HG03558 (cell line): ENCODE results near the gene GLRX2.
A peak's percentile ranks its signal among the peaks of the same experiment; 100 is the strongest.
"Not testable (repeated sequence)": the region's sequence is repeated elsewhere in the genome, so short reads cannot be mapped to it uniquely, and the experiment has no call there.

Experiments used
- ATAC-seq: cut with Tn5 transposase; IDR thresholded peaks from one replicate; pipeline ENCODE4 v1.9.1; 2021; ENCODE audit warnings: moderate number of reproducible peaks; ENCODE audit not compliant: unreplicated experiment; ENCODE audit errors: extremely low read depth

Gene GLRX2

DNA sequence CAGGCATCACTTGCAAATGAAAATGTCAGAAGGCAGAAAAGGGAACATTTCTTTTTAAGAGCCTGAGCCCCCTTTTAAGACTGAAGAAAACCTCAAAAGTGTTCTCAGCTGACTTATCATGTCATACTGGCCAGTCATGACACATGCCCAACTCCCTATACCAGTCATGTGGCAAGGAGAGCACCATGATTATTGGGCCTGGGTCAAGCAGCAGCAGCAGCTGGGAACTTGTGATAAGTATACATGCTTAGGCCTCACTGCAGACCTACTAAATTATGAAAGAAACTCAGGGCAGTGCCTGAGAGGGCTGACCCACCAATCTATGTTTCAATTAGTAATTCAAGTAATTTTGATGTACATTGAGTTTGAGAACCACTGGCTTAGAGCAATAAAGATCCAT lies 37.2 kb downstream of the GLRX2 start:
- ATAC-seq: no peak

GRCh38 chr1:193066606-193067005 lies 38.6 kb downstream of the GLRX2 start:
- ATAC-seq: no peak

- ATAC-seq: no peak
Observed at GRCh38 chr1:193065954-193066353, 39.3 kb downstream of the GLRX2 start.

DNA sequence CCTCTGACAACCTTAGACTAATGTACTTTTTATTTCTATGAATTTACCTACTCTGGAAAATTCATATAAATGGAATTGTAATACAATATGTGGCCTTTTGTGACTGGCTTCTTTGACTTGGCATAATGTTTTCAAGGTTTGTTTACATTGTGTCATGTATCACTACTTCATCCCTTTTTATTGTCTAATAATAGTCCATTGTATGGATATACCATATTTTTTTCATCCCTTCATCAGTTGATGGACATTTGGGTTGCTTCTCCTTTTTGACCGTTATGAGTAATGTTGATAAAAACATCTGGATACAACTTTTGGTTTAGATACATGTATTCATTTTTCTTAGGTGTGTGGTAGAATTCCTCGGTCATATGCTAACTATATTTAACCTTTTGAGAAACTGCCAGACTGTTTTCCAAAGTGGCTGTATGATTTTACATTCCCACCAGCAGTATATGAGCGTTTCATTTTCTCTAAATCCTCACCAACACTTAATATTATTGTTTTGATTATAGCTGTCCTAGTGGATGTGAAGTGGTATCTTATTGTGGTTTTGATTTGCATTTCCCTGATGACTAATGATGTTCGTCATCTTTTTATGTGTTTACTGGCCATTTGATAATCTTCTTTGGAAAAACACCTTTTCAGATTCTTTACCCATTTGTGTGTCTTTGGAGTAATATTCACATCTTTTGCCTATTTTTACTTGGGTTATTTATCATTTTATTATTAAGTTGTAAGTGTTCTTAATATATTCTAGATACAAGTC lies 42.3 kb downstream of the GLRX2 start:
- no peak for ATAC-seq

DNA sequence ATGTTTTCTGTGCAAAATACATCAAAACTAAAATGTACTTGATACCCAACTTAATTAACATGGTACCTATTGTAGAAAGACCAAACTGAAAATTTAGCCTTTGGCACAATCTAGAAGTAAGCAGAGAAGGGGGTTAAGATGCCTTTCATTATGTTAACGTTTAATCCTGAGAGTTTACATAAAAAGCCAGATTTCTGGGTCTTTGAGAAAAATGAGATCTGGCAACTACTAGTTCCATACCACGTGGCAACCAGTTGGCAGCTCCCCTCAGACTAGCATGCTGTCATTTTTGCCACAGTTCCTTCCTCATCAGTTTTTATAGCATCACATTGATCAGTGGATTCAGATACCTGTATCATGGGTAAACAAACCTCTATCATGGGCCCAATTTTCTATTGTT lies 44.3 kb downstream of the GLRX2 start:
- ATAC-seq: no peak

GRCh38 chr1:193060406-193060805 lies 44.8 kb downstream of the GLRX2 start:
- no peak for ATAC-seq

DNA sequence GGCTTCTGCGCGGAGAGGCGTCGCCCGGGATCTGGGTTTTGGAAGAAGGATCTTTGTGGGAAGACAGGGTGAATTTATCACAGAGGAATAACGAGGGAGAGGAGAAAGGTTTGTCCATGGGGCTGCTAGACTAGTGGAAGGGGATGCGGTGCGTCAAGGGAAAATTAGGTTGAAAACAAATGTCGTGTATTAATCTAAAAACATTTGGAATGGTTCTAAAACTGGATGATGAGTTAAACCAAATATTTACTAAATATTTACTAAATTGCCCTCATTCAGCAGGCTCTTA lies 45.2 kb downstream of the GLRX2 start:
- no peak for ATAC-seq

GRCh38 chr1:193059282-193060114 lies 45.7 kb downstream of the GLRX2 start, which contains the start of the genes RO60 and UCHL5:
Gene RO60, plus strand, starts transcription at chr1:193059612. Its CDS starts 9,443 bp downstream, at chr1:193069055.
Gene UCHL5, minus strand, starts transcription at chr1:193059360. Its CDS starts 100 bp downstream, at chr1:193059260.
- ATAC-seq: peak; percentile 95

DNA sequence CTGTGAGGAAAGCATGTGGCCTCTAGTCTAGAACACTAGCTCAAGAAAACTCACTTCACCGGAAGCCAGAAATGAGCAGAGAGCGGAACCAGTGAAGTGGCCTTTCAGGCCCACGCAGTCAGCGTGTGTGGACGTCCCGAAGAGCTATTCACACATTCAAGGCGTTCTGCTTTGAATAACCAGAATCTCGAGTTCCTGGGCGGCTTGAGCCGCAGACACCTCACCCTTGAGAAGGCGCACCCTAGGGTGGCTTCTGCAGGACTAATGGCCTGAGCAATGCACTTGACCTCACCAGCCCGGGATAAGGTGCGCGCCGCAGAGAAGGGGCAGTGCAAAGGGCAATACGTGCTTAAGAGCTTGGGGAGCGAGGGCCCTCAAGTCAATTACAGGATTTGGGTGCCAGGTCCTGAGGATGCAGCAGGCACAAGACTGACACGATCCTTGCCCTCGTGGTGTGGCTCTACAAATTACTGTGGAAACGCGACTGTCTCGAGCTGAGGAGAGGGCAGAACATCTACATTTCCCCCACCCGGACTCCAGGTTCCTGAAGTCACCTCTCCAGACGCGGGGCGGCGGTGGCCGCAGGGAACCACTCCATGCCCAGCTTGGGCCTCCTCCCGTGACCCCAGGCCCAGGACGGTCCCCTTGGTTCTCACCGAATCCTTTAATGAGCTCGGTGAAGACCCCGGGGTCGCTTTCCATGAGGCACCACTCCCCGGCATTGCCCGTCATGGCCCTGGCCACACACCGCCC lies 46.5 kb downstream of the GLRX2 start:
- peak; percentile 30 for ATAC-seq

GRCh38 chr1:193054169-193054675 lies 51.0 kb downstream of the GLRX2 start:
- ATAC-seq: no peak

DNA sequence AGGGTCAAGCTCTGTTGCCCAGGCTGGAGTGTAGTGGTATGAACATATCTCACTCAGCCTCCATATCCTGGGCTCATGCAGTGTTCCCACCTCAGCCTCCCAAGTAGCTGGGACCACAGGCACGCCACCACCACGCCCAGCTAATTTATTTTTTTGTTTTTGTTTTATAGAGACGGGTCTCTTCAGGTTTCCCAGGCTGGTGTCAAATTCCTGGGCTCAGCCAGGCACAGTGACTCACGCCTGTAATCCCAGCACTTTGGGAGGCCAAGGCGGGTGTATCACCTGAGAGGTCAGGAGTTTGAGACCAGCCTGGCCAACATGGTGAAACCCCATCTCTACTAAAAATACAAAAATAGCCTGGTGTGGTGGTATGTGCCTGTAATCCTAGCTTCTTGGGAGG lies 56.3 kb downstream of the GLRX2 start:
- ATAC-seq: not testable (repeated sequence)
